HG02642 (cell line): ENCODE measurements around the gene HMG20A.

Experiments
- ATAC-seq: cut with Tn5 transposase; IDR thresholded peaks from one replicate; pipeline ENCODE4 v1.9.1; 2021; ENCODE audit warnings: mild to moderate bottlenecking; ENCODE audit not compliant: unreplicated experiment, poor library complexity

HMG20A gene

GRCh38 chr15:77511869-77512268 lies 91.2 kb downstream of the HMG20A start:
- ATAC-seq: no peak

GRCh38 chr15:77513226-77513625 lies 92.5 kb downstream of the HMG20A start:
- ATAC-seq: no peak

GRCh38 chr15:77514641-77515402 lies 94.1 kb downstream of the HMG20A start:
- no peak for ATAC-seq

- ATAC-seq: no peak
Observed at GRCh38 chr15:77515613-77516012, 94.9 kb downstream of the HMG20A start.

GRCh38 chr15:77516076-77516475 lies 95.4 kb downstream of the HMG20A start:
- ATAC-seq: no peak

- ATAC-seq: no peak
Observed at GRCh38 chr15:77516786-77517185, 96.1 kb downstream of the HMG20A start.

GRCh38 chr15:77517579-77517978 lies 96.9 kb downstream of the HMG20A start:
- ATAC-seq: no peak

GRCh38 chr15:77518458-77518857 lies 97.8 kb downstream of the HMG20A start:
- ATAC-seq: no peak

GRCh38 chr15:77519540-77519939 lies 98.9 kb downstream of the HMG20A start:
- ATAC-seq: no peak

- ATAC-seq: no peak
Observed at GRCh38 chr15:77521206-77521605, 100.5 kb downstream of the HMG20A start.

GRCh38 chr15:77525400-77525811 lies 104.7 kb downstream of the HMG20A start:
- no peak for ATAC-seq

GRCh38 chr15:77525907-77526594 lies 105.4 kb downstream of the HMG20A start:
- ATAC-seq: no peak

- no peak for ATAC-seq
Observed at GRCh38 chr15:77526595-77527163, 106.0 kb downstream of the HMG20A start.

GRCh38 chr15:77527164-77527778 lies 106.6 kb downstream of the HMG20A start:
- no peak for ATAC-seq

- no peak for ATAC-seq
Observed at GRCh38 chr15:77527831-77528231, 107.1 kb downstream of the HMG20A start.

GRCh38 chr15:77528290-77528967 lies 107.7 kb downstream of the HMG20A start:
- no peak for ATAC-seq

- ATAC-seq: no peak
Observed at GRCh38 chr15:77528968-77529319, 108.3 kb downstream of the HMG20A start.

GRCh38 chr15:77529394-77530159 lies 108.9 kb downstream of the HMG20A start:
- no peak for ATAC-seq

GRCh38 chr15:77530576-77530975 lies 109.9 kb downstream of the HMG20A start:
- no peak for ATAC-seq
